NCI-H2196 (cell line): Measurements from ENCODE around the gene TASP1.
"Not testable (repeated sequence)": the region's sequence is repeated elsewhere in the genome, so short reads cannot be mapped to it uniquely, and the experiment has no call there.

Source experiments
- DNase-seq: peaks from one replicate; lab custom pipeline; 2025; ENCODE audit not compliant: unreplicated experiment; lab: John Stamatoyannopoulos, UW

The TASP1 gene

GRCh38 chr20:13403453-13403852 is 235.3 kb downstream of the TASP1 start:
- DNase-seq, result no peak

- no peak for DNase-seq
Observed at GRCh38 chr20:13402986-13403385, 235.7 kb downstream of the TASP1 start.

GRCh38 chr20:13402171-13402760 is 236.5 kb downstream of the TASP1 start:
- no peak for DNase-seq

- DNase-seq, result no peak
Observed at GRCh38 chr20:13401596-13401995, 237.1 kb downstream of the TASP1 start.

GRCh38 chr20:13400453-13400852 is 238.3 kb downstream of the TASP1 start:
- no peak for DNase-seq

- DNase-seq, result no peak
Observed at GRCh38 chr20:13397300-13397724, 241.4 kb downstream of the TASP1 start.

GRCh38 chr20:13396826-13397225 is 241.9 kb downstream of the TASP1 start:
- no peak for DNase-seq

- DNase-seq, result no peak
Observed at GRCh38 chr20:13396022-13396421, 242.7 kb downstream of the TASP1 start.

- DNase-seq, result no peak
Observed at GRCh38 chr20:13395232-13395631, 243.5 kb downstream of the TASP1 start.

GRCh38 chr20:13392391-13392790 is 246.3 kb downstream of the TASP1 start:
- DNase-seq, result no peak

- no peak for DNase-seq
Observed at GRCh38 chr20:13389115-13389514, 249.6 kb downstream of the TASP1 start.

GRCh38 chr20:13384132-13384531 is 254.6 kb downstream of the TASP1 start:
- no peak for DNase-seq

GRCh38 chr20:13382786-13383185 is 255.9 kb downstream of the TASP1 start:
- DNase-seq, result no peak

GRCh38 chr20:13380497-13381229 is 258.1 kb downstream of the TASP1 start:
- DNase-seq, result not testable (repeated sequence)

- DNase-seq, result no peak
Observed at GRCh38 chr20:13373400-13373799, 265.3 kb downstream of the TASP1 start.

- DNase-seq, result no peak
Observed at GRCh38 chr20:13364278-13365170, 274.2 kb downstream of the TASP1 start.

- no peak for DNase-seq
Observed at GRCh38 chr20:13363473-13363872, 275.3 kb downstream of the TASP1 start.

GRCh38 chr20:13362165-13362564 is 276.6 kb downstream of the TASP1 start:
- DNase-seq, result not testable (repeated sequence)

- not testable (repeated sequence) for DNase-seq
Observed at GRCh38 chr20:13358936-13359335, 279.8 kb downstream of the TASP1 start.

GRCh38 chr20:13357782-13358181 is 280.9 kb downstream of the TASP1 start:
- DNase-seq, result not testable (repeated sequence)

- no peak for DNase-seq
Observed at GRCh38 chr20:13356591-13356990, 282.1 kb downstream of the TASP1 start.
